AG08396 (cell line): Measurements from ENCODE around the gene RRP1B.

ENCODE experiments used
- DNase-seq: peaks from one replicate; pipeline ENCODE4 v3.0.0; 2012; ENCODE audit warnings: low spot score, mixed read lengths

Gene RRP1B

DNA sequence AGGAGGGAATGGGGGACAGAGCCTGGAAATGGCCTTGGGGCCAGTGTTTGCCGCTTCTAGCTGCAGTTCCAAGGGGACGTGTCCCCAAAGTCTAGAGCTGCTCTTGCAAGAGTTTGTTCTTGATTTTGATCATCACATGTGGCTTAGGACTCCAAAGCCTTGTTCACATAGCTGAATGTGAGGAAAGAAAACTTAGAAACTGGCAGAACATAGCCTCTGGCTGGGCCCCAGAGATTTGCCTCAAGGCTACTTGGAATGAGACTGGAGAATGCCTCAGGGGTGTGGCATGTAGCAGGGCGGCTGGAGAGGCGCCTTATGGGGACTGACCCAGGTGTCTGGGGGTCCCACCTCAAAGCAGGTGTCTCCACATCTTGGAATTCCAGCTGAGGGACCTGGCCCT is 61.8 kb downstream of the RRP1B start:
- no peak for DNase-seq

DNA sequence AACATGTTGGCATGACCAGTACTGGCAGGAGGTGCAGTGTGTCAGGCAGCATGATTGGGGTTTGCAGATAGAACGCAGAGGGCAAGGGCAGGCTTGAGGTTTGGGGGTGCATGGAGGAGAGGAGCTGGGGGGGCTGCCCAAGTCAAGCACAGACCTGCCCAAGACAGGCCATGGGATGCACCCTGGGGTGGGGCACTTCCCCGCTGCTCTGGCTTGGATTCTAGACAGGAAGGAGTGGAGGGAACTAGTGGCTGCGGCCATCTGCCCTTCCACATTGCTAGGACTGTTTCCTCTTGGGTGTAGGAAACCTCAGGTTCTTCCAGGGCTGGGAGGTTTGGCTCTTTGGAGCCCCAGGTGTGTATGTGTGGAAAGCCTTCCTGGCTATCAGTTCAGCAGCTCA is 62.6 kb downstream of the RRP1B start:
- DNase-seq, result no peak

DNA sequence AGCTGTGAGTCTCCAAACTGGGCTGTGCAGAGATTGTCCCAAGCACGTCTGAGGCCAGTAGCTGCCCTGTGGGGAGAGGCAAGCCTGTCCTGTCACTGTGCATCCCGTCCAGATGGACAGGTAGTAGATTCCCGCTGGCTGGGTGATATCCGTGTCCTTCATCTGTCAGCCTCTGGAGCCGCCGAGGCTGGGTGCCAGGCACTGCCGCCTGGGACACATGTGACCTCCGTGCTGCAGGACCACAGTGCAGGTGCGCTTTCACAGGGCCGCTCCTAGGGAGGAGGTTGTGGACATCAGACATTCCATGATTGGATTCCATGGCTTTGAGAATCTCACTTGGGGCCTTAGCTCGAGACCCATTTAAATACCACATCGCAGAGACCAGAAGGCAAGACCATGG is 64.3 kb downstream of the RRP1B start:
- no peak for DNase-seq

DNA sequence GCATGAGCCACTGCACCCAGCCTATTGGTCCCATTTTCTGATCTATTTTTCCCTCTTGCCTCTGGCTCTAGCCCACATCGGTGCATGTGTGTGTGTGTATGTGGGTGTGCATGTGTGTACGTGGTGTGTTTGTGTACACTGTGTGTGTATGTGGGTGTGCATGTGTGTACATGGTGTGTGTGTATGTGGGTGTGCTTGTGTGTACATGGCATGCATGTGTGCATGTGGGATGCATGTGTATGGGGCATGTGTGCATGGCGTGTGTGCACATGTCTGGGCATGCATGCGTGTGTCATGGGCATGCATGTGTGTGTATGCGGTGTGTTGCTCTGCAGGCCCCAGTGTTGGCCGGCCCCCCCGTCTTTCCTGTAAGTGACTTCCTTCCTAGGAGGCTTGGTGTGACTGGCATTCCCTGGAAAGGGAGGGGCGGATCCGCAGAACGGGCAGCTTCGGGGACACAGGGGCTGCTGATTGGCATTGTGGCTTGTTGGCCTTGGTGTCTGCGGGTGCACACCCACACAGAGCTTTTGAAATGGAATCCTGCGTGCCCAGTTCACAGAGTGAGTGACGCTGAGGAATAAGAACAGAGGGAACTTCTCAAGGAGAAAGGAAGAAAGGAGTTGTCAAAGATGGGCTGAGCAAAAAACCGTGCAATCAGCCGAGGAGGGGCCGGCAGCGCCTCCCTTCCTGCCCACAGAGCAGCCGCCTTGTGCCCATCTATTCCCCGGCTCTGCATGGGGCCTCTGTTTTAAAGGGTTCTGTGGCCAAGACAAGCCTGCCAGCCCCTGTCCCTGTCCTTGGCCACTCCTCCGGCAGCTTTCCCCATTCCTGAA is 67.5 kb downstream of the RRP1B start:
- no peak for DNase-seq

DNA sequence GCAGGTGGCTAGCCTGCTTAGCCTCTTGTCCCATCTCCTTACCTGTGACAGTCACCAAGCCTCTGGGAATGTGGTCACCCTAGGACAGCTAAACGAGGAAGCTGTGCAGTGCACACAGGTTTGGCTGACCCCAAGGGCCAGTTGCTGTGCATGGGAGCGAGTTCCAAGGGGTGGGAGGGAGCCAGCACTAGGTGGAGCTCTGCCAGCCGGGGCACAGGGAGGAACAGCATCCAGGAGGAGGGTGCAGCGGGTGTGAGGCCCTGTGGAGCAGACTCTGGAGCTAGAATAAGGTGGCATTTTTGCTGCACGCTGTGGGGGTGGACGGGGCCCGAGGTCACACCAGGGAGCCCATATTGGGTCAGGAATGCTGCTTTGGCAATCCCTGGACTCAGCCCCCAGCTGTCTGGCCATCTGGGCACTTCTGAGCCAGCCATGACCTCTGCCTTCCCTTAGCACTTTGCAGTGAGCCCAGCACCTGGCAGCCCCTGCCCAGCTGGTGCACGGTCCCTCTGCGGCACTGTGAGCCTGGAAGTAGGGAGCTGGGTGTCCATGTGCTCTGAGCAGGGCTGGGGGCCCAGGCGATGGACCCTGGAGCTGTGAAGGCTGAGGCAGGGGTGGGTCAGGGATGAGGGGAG is 68.3 kb downstream of the RRP1B start:
- no peak for DNase-seq

DNA sequence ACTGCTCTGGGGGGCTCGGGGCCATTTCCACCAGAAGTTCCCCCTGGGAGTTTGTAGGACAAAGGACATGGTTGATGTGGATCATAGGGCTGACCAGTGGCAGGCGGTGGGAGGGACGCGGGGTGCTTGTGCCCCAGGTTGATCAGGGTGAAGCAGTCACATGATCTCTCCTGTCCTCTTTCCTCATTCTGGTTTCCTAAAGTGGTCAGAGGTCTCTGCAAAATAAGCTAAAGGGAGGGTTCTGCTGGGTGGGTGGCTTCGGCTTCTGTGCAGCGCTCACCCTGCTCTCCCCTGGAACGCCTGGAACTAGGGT is 68.8 kb downstream of the RRP1B start:
- DNase-seq, result no peak

DNA sequence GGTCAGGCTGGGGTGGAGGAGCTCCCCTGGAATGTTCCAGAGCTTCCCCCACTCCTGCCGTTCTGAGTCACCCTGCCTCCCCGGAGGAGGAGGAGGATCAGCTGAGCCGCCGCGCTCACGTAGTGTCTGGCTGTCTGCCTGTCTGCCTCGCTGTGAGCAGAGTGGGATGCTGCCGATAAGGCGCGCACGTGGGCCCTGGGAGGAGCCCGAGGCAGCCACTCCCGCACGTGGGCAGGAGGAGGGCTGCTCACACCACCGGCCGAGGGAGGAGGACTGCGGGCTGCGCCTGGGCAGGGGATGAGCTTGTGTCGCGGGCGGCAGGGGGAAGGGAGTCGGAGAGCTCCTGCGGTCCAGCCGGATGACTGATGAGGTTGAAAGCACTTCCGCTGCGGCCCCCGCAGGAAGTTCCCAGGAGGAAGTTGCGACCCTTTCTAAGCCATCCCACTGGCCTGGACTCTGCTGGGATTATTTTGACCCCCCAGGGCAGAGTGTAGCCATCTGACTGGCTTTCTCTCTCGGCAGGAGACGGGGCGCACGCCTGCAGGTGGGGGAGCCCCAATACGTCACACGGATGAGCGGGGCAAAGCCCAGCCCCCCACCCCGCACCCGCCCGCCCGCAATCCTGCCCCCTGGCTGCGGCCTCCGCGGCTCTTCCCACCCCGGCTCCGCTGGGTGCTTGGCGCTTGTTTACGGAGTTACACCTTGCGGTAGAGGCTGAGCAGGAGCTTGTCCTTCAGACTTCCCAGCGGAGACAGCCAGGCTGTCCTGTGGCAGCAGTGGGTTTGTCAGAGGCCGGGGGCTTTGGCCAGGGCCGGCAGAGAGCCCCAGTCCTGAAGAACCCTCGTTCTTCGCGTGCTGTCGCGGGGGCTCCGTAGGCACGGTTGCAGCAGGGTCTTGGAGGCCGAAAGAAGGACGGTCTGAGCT is 69.4 kb downstream of the RRP1B start:
- DNase-seq, result peak; percentile 96

DNA sequence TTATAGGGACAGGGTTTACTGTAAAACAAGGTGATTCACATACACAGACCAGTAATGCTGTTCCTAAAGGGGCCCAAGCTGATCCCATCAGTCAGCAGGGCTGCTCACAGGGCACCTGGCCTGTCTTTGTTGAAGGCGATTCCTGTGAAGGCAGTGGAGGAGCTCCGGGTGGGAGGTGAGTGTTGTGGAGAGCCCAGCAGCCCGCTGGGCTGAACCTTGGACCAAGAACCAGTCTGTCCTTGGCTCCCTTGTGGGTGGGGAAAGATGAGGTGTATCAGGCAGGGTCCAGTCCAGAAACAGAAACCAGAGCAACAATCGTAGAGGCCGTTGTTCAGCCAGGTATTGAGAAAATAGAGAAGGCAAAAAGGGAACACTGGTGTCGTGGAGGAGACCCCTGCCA is 72.1 kb downstream of the RRP1B start:
- no peak for DNase-seq

DNA sequence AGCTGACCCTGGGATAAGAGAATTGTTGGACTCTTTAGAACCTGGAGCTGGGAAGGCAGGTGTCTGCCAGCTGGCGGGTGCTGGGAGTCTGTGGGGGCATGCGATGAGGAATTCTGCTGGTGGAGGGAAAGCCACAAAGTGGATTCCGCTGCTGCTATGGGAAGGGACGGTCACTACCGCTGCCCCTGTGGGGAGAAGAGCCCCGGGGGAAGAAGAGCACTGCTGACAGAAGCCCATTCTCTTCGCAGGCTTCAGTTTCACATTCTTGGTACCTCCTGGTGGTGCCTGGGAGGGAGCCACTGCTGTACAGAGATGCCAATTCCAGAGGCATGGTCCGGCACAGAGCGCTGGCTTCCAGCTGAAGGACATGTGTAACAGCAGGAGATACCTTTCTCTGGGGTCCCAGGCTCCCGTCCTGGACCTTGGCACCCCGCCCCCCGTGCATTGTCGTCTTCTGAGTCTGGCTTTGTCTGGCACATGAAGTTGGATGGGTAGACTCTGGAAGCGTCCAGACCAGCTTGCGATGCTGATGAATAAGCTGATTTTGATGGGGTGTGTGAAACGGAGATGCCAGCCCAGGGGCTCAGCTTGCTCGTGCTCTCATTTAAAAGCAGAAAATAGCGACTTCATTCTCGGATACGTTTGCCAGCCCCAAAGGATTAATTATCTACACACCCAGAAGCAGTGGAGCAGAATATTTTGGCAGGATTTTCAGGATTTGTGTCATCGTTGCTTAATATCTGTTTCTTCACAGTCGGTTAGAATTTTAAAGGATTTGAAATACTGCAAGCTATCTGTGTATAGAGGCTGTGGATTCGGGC is 72.7 kb downstream of the RRP1B start:
- no peak for DNase-seq

DNA sequence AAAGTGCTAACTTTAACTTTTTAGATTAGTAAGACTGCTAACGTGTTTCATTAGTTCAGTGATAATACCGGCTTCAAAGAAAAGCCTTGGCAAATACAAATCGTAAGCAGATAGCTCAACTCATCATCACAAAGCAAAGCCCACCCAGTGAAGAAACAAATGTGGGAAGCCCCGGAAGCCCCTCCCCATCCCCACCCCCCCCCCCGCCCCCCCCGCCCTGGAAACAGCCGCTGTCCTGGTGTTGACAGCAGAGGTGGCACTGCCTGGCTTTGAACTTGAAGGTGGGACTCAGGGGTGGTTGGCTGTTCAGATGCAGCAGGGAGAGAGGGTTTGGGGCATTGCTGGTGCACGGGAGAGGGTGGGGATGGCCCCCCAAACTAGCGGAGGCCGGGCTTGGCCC is 73.7 kb downstream of the RRP1B start:
- DNase-seq, result no peak

DNA sequence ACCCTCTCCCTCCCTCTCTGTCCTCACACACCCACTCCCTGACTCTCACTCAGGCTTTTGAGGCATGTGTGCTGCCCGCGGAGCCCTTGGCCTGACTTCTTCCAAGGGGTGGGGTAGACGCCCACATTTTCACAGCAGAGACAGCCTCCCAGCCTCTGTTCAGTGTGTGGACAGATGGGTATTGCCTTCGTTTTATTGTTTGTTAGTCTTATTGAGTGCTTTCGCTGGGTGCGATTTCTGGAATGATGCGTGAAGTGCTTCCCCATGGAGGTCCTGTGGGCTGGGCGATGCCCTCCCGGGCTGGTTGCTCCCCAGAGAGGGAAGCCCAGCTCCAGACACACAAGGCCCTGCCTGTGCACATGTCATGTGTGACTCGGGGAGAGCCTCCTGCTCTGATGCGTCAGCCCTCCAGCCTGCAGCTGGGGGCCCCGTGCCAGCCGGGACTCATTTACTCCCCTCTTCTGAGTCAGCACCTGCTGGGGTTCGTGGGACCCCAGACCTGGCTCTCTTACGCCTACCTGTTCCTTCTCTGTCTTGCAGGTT is 74.2 kb downstream of the RRP1B start:
- DNase-seq, result peak; percentile 87

DNA sequence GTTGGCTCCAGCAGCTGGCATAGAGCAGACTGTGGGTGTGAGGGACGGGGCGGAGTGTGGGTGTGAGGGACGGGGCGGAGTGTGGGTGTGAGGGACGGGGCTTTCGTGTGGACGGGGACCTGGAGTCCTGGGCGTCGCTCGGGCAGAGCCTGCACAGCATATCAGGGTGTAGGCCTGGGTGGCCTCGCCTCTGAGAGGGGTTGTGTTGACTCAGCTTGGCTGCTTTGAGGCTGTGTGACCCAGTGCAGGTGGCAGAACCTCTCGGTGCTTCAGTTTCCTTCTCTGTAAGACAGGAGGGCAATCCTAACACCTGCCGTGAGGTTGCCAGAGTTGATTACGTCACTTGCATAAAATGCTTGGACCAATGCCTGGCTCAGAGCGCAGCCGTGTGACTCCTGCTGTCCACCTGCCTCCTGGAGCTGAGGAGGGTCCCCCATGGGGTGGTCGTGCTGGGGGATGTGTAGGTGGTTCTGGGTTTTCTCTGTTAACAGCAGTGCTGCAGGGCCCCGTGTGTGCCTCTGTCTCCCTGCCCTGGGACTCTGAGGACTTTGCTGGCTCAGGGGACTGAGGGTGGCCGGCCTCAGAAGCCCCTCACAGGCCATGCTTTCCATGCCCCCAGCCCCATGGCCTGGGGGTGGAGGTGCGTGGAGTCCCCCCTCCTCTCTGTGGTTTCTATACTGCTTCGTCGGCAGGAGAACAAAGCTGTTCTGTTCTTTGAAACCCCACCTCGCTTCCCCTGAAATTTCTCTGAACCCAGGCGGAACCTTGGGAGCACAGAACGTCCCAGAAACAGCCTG is 75.0 kb downstream of the RRP1B start:
- DNase-seq, result no peak

DNA sequence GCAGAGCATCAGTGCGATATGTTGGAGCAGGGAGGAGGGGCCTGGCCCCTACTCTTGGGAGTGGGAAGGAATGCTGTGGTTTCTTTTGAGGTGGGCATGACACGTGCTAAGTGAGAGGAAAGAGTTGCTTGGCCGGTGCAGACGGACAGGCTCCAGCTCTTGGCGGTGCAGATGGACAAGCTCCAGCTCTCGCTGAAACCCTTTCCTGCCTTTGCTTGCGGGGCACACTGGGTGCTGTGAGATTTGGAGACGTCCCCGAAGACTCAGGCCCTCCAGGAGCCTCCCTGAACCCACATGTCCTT is 75.5 kb downstream of the RRP1B start:
- peak; percentile 62 for DNase-seq

DNA sequence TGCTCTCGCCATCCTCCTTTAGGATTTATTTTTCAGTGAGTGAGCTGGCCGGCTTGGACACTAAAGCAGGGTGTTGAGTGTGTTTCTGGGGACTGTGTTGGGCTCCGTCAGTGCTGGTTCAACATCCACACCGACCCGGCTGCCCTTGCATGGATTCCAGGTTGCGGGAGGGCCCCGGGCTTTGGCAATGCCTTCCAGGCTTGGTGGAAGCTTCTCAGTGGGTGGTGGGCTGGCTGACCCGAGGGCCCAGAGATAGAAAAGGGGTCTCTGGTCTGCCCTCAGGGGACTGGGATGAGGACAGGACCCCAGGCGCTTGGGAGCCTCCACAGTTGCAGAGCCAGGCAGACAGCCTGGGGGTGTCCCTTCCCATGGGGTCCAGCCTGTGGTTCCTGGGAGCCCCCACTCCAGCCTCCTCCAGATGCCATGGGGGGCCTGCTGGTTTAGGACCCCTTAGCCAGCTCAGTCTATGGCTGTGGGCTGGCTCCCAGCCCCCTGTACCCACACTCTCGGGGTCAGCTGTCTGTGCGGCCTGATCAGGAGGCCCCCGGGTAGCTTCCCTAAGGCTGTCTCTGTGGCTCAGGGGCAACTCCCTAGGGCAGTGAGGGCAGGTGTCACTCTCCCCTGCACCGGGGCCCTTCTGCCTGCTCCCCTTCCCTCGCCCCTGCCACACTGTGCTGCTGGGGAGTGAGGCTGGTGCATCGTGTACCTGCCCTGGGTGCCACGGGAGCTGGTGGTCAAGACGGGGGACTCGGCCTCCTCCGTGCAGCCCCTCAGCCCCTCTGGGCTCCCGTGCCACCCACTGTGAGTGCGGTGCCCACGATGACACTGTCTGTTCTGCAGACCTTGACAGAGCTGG is 76.1 kb downstream of the RRP1B start:
- DNase-seq, result peak; percentile 49

DNA sequence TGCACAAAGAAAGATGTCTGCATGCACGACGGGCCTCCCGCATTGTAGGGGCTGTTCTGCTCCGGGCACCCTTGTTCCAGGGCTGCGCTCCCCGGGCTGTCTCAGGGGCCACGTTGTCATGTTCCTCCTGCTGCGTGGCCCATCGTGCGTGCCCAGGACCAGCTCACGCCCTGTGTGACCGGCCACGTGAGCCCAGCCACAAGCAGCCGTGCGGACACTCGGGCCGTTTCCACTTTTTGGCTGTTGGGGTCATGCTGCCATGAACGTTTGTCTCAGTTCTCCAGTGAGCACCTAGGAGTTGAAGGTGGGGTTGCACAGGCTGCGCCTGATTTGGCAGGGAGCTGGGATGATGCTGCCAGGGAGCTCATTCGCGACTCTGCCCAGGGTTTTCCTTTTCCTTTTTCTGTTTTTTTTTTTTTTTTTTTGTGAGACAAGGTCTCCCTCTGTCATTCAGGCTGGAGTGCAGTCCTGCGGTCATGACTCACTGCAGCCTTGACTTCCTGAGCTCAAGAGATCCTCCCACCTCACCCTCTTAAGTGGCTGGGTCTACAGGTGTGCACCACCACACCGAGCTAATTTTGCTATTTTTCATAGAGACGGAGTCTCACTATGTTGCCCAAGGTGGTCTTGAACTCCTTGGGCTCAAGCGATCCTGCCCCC is 77.0 kb downstream of the RRP1B start:
- no peak for DNase-seq

DNA sequence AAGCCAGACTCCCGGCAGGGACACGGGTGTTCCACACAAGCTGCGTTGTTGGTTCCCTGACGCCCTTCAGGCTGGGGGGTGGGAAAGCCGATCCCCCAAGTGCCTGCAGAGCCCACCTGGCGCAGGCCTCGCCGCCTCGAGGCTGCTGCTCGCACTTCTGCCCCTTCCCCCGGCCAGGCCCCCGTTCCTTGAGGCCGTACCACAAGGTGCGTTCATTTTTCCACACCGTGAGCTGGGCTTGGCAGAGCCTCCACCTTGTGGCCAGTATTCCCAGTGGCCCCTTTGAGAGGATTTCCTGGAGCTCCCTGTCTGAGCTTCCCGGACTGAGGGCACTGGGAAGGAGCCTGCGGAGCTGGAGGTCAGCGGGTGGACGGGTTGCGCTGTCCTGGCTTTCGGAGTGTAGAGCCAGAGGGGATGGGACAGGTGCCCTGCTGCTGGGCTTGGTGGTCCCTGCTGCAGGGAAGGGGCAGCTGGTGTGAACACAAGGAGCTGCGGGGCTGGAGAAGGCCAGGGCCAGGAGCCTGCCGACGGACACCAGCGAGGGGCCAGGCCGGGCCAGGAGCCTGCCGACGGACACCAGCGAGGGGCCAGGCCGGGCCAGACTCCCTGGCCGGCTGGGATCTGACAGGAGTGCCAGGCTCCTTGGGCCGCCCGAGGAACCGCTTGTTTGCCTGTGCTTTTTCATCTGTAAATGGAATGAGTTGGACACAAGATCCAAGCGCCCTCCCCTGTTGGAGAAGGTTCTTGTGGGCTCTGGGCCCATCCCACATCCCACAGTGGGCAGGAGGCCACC is 78.0 kb downstream of the RRP1B start:
- no peak for DNase-seq

DNA sequence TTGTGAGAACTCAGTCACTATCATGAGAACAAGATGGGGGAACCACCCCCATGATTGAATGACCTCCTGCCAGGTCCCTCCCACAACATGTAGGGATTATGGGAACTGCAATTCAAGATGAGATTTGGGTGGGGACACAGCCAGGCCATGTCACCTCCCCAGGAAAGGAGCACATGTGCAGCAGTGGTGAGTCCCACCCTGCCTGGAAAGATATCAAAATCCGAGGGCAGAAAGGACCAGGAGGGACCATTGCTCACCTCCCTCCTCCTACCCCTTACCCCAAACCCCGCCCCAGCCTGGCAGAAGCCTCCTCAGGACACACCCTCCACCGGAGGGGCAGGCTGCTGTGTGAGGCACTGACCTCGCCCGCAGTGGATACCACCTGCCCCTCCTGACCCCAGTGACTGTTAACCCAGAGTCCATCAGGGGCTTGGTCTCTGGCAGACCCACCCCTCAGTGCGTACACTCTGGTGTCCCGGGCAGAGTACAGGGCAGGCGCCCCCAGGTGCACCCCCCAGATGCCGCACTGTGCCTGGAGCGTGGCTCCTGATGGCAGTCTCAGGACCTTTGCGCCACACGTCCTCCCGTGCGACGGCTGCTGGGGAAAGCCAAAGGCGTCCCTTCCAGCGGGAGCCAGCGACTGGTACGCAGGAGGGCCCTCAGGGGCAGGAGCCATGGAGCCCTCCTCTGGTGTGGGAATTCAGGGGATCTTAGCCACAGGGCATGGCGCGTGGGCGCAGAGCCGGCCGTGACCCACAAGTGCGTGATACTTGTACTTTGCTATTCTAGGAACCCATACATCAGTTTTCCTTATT is 80.5 kb downstream of the RRP1B start:
- no peak for DNase-seq
